Stimulated activated CD4-positive, alpha-beta T cell treated with anti-CD3 and anti-CD28 coated beads, Interleukin-15, amount 100 ng/mL, for 1 hour (primary cell): ENCODE data around the gene GPSM1.
"Not testable (repeated sequence)": the region's sequence is repeated elsewhere in the genome, so short reads cannot be mapped to it uniquely, and the experiment has no call there.

Experiments
- DNase-seq, 2 donors: peaks; one replicate each; pipeline ENCODE4 v3.0.0-alpha.2; 2020; ENCODE audit warnings: low read depth in 1 of 2, low spot score in 1 of 2

GPSM1 gene

GRCh38 chr9:136343121-136343883 lies 16.0 kb downstream of the GPSM1 start:
- DNase-seq, result no peak

DNA sequence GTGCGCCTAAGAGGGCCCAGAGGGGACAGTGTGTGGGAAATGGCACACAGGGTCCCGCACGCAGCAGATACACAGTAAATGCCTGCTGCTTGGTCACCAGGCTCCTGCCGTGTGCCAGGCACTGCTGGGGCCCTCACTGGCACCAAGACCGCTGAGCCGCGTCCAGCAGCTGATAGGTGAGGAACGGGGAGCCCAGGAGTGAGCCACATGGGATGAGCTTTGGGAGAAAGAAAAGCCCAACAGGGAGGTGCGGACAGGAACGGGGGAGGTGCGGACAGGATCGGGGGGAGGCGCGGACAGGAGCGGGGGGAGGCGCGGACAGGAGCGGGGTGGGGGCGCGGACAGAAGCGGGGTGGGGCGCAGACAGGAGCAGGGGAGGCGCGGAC lies 16.5 kb downstream of the GPSM1 start:
- DNase-seq, result no peak

DNA sequence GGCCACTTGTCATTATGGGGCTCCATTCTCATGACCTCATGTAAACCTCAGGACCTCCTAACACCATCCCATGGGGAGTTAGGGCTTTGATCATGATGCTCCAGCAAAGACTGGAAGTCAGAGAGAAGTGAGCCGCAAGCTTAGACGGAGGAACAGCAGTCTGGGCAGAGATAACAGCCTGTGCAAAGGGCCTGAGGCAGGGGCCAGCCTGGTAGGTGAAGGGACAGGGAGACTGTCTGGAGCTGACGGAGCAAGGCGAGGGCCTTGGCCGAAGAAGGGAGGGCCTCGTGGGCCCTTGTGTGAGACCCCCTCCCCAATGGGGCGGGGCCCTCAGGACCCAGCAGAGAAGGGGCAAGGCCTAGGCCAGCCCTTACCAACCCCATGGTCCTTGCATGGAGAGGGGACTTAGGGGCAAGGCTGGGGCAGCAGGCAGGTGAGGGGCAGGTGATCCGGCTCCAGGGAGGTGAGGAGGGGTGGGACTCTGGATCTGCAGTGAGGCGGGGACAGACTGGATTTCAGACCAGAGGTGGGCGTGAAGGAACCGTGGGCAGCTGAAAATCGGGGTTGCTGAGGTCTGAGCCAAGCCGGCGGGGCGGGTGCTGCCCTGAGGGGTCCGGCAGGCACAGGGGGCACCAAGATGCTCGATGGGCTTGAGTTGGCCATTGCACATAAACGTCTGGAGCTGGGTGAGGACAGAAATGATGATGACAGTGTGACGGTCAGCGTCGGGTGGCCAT lies 17.4 kb downstream of the GPSM1 start:
- DNase-seq, result no peak

DNA sequence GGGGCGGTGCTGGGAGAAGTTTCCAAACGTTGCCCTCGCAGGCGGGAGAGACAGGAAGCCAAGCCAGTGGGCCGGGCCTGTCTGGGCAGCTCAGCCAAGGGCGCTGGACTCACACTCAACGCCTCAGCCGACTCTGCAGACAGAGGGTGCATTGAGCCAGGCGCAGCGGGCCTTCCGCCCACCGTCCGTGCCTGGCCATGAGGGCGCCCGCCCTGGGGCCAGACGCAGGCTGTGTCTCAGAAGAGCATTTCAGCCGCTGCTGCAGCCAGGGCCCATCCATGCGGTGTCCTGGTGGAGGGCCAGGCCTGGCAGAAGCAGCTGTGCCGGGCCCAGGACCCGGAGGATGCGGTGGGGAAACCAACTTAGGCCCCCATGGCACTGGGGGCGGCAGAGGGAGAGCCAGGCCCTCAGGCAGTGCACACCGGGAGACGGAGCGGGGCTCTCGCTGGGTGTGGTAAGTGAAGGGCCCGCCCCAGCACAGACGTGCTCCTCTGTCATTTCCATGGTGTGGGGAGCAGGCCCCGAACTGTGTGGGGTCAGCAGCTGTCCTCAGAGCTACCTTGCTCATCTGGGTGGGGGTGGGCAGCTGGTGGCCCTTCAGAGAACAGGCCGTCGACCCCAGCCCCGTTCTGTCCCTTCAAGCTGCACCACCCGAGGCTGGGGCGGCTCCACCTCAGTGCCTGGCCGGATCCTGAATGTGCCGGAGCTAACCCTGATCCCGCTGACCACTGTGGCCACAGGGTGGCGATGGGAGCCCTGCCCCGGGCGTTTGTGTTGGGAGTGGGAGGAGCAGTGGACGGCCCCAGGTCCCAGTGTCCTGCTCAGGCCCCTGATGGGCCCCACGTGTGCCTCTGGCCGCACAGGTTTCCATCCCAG lies 18.2 kb downstream of the GPSM1 start:
- no peak for DNase-seq

GRCh38 chr9:136346157-136346481 lies 18.8 kb downstream of the GPSM1 start:
- no peak for DNase-seq

DNA sequence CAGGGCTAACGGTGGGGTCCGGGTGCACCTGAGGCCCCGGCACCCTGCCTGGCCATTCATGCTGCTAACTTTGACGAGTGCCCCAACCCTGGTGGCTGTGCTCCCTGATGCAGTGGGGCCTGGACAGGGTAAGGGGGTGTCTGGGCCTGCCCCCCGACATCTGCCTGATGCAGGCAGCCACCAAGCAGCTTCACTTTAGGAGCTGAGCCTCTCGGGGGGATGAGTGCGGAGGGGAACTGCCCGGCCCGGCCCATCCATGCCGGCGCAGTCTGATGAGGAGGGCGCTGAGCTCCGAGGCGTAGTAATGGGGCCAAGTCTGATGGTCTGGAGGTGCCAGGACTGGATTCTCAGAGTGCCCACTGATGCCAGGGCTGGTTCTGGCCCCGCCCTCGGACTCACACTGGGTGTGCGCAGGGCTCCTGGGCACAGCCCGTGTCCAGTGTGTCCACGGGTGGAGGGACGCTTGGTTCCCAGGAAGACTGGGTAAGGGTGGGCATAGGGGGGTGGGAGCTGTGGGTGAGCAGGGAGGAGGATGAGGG lies 19.7 kb downstream of the GPSM1 start:
- no peak for DNase-seq

- DNase-seq, result no peak
Measured at GRCh38 chr9:136347472-136348256, 20.3 kb downstream of the GPSM1 start.

GRCh38 chr9:136348691-136349090 lies 21.4 kb downstream of the GPSM1 start:
- DNase-seq, result no peak

- no peak for DNase-seq
Measured at GRCh38 chr9:136349546-136349945, 22.2 kb downstream of the GPSM1 start.

GRCh38 chr9:136351252-136351800 lies 24.0 kb downstream of the GPSM1 start:
- DNase-seq, result no peak

DNA sequence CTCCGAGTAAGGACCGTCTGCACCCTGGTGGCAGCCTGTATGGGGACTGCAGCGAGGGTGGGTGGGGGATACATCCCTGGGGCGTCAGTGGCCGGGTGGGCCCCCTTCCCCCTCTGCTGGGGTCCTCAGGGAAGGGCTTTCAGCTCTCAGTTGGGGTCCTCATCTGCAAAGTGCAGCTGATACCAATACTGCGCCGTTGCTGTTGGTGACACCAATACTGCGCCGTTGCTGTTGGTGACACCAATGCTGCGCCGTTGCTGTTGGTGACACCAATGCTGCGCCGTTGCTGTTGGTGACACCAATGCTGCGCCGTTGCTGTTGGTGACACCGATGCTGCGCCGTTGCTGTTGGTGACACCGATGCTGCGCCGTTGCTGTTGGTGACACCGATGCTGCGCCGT lies 24.5 kb downstream of the GPSM1 start:
- not testable (repeated sequence) for DNase-seq

DNA sequence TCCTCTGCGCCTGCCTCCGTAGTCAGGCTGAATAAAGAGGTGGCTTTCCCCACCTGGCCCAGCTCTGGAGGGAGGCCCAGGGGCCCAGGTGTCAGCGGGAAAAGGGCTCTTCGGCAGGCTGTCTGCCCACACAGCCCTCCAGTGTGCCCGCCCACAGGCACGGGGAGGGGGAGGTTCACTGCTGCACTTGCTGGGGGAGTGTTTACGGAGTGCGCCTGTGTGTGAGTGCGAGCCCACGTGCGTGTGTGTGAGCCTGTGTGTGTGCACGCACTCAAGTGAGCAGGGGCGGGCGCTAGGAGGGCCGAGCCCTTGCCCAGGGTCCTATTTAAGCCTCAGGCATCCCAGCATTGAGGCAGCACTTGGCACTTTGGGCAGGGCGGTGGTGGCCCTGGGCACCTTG lies 25.3 kb downstream of the GPSM1 start:
- no peak for DNase-seq

- DNase-seq, result no peak
Measured at GRCh38 chr9:136353088-136353487, 25.7 kb downstream of the GPSM1 start.

DNA sequence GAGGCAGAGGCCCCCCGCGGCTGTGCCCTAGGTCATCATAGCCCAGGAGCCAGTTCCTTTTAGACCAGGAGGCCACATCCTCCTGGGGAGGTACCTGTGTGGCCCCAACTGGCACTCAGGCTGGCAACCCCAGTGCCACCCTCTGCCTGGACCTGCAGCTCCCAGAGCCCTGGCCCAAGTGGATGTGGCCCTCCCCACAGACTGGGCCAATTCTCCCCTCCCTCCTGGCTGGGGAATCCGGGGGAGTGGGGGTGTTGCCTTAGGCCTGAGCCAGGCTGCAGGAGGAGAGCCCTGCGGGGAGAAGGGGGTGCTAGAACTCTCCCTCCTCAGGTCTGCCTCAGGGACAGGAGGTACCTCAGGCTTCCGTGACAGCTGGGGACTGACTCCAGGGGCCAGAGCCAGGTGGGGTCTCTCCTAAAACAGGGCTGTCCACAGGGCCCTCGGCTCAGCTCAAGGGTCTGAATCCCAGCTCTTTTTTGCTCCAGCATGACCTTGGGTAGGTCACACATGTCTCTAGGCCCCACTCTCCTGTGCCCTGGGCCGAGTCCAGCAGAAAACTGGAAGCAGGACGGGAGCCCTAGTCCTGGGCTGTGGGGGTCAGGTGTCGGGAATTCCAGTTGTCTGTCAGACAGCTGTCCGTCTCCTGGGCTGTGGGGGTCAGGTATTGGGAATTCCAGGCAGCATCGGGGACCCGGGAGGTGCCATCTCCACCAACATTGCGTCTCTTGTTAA lies 26.6 kb downstream of the GPSM1 start:
- DNase-seq, result no peak

DNA sequence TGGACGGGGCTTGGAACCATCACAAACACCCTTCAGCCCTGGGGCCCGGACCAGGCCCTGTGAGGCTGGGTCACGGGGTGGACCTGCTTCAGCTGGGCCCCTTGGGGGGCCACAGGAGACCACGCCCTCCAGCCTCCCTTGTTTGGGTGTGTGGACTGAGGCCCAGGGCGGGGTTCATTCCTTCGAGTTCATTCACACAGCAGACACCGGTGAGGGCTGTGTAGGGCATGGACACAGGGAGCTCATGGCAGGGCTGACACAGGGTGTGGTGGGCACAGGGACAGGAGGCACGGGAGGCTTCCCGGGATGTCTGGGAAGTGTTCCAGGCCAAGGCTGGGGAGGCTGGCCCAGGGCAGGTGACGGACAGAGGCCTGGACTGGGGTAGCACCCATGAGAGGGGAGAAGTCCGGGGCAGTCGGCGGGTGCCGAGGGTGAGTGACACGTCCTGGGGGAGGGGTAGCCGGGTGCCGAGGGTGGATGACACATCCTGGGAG lies 27.3 kb downstream of the GPSM1 start:
- no peak for DNase-seq

GRCh38 chr9:136355616-136356557 lies 28.5 kb downstream of the GPSM1 start:
- DNase-seq, result no peak

DNA sequence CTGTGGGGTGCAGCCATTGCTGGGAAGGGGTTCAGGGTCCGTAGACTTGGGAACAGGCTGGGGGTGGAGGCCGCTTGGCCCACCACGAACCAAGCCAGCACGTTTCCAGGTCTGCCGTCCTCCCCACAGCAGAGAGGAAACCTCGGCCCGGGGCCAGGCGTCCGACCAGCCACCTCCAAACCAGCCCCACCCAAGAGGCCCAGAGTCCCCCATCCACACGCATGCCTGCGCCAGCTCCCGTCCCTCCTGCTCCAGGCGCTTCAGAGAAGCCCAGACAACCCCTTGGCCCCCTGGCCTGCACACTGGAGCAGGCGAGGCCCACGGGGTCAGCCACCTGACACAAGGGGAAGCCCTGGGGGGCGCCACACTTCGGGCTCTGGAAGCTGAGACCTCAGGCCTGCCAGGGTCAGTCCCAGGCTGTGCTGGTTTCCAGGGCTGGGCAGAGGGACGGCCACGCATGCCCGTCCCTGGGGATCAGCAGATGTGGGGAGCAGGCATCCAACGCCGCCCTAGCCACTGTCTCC lies 29.9 kb downstream of the GPSM1 start:
- DNase-seq, result no peak

DNA sequence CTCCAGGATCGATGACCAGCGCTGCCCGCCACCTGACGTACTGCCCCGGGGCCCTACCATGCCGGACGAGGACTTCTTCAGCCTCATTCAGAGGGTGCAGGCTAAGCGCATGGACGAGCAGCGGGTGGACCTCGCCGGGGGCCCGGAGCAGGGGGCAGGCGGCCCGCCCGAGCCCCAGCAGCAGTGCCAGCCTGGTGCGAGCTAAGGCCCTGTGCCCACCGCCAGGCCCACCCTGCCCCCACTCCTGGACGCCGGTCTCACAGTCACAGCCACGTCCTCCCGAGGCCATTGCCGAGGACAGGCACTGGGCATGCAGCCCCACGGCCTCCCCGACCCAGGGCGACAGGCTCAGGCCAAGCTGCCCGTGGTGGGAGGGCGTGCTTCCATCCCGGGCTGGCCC lies 30.7 kb downstream of the GPSM1 start:
- DNase-seq, result no peak
